ENCODE data around the gene NAV2. TPM values are rescaled to one million over a fixed set of nuclear protein-coding genes. Genes with fewer than 3 reads are reported as not detected.

NAV2 gene
- total RNA-seq, 1 donor from 2014 or later: 44.8 TPM

DNA sequence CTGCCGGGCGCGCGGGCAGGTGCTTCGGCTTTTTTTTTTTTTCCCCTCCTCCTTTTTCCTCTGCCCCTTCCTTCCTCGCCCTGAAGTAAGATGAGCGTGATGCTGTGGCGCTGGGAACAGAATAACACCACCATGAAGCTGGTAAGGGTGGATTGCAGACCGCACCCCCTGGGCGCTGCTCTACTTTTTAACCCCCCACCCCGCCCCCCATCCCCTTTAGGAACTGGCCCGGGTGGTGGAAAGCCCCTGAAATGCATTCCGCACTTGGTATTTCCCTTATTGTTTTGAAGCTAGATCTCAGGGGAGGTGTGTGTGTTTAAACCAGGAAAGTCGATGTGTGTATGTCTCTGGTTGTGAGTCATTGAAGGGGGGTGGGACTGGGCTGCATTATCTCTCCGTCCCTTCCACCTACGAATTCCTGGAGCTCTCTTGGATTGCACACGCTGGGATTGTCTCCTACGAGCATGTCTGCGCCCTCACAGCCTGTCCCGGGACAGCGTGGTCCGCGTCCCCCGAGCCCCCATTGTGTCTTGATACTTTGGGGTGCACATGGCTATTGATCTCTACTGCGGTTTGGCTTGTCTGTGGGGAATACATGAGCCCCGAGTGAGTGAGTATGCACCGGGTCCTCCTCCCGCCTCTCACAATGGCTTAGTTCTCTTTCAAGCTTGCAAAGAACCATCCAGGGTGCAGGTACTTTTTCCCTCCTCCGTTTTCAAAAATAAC is 64.9 kb downstream of the NAV2 start:
- TF ChIP-seq, protein P1, sequence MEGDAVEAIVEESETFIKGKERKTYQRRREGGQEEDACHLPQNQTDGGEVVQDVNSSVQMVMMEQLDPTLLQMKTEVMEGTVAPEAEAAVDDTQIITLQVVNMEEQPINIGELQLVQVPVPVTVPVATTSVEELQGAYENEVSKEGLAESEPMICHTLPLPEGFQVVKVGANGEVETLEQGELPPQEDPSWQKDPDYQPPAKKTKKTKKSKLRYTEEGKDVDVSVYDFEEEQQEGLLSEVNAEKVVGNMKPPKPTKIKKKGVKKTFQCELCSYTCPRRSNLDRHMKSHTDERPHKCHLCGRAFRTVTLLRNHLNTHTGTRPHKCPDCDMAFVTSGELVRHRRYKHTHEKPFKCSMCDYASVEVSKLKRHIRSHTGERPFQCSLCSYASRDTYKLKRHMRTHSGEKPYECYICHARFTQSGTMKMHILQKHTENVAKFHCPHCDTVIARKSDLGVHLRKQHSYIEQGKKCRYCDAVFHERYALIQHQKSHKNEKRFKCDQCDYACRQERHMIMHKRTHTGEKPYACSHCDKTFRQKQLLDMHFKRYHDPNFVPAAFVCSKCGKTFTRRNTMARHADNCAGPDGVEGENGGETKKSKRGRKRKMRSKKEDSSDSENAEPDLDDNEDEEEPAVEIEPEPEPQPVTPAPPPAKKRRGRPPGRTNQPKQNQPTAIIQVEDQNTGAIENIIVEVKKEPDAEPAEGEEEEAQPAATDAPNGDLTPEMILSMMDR (IDR thresholded peaks at IDR 0.05): no peak
- H3K4me3 ChIP-seq: peak overlapping the region; percentile 48
- intact Hi-C loops (cut with DNase I): no loop called here
- H3K36me3 ChIP-seq: no peaks in the 10 kb centered on the region
- H3K27me3 ChIP-seq: no peaks in the 10 kb centered on the region
- H3K4me1 ChIP-seq: peaks cover 4% of the 10 kb centered on the region
- peak; percentile 51 for ATAC-seq
- DNase-seq: no peak
- H3K27ac ChIP-seq: peak overlapping the region; percentile 42
- no peaks in the 10 kb centered on the region for H3K9me3 ChIP-seq

DNA sequence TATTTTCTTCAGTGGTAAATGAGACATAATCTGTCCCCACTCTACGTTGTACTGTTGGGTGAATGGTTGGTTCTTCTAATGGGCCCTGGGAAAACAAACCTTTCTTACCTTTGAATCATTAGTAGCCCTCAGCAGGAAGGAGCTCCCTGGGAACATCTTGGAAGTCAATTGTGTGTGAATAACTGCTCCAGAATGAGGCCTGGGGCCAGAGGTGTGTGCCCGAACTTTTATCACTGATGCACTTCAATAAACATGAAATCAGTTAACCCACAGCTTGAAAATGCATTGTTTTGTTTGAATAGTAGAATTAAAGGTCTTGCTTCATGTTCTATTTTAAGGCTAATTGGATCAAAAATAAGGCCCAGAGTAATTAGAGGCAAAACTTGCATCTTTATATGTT is 67.1 kb downstream of the NAV2 start:
- no peak overlapping the region for H3K27ac ChIP-seq
- no peaks in the 10 kb centered on the region for H3K27me3 ChIP-seq
- H3K9me3 ChIP-seq: no peaks in the 10 kb centered on the region
- ATAC-seq (no peak), DNase-seq (no peak)
- H3K4me1 ChIP-seq: peaks cover 4% of the 10 kb centered on the region
- TF ChIP-seq, protein P1 (IDR thresholded peaks at IDR 0.05): no peak
- no peaks in the 10 kb centered on the region for H3K36me3 ChIP-seq
- intact Hi-C loops (cut with DNase I): no loop called here
- no peak overlapping the region for H3K4me3 ChIP-seq

DNA sequence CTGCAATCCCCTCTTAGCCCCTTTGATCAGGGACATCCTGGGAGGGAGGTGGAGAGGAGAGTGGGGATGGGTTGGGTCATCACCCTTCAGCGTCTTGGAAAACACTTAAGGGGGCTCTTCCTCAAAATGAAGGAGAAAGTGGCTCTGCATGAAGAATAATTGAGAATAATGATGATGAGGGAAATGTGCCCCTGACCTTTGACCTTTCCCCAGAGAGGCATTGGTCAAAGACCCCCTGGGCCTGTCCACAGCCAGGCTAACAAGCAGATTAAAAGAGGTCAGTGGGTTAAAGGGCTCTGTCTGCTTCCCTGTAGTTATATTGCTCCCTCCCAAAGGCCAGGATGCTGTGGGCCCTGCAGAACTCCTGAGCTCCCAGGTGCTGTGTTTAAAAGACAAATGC is 68.7 kb downstream of the NAV2 start:
- no peaks in the 10 kb centered on the region for H3K36me3 ChIP-seq
- intact Hi-C loops (cut with DNase I): no loop called here
- no peak for DNase-seq
- no peaks in the 10 kb centered on the region for H3K9me3 ChIP-seq
- no peak overlapping the region for H3K4me3 ChIP-seq
- H3K4me1 ChIP-seq: no peaks in the 10 kb centered on the region
- ATAC-seq: no peak
- no peak overlapping the region for H3K27ac ChIP-seq
- no peaks in the 10 kb centered on the region for H3K27me3 ChIP-seq
- TF ChIP-seq, protein P1 (IDR thresholded peaks at IDR 0.05): no peak

DNA sequence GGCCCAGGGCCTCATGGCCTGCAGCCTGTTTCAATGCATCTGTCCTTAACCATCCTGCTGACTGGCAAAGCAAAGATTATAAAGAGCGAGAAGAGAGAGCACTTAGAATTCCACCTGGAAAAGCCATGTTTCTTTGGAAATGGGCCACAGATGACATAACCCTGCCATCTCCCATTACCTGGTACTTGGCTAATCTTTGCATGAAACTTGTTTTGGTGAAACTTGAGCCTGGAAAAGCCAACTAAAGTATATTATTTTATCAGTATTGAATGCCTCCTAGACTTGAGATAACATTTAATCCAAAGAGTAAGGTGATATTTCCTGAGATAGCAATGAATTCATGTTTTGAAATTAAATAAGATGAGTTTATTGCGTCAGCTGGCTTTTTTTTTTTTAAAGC is 72.6 kb downstream of the NAV2 start:
- DNase-seq (no peak), ATAC-seq (peak; percentile 36)
- Histone ChIP-seq H3K9me3 (no peaks in the 10 kb centered on the region), H3K27ac (no peak overlapping the region), H3K4me1 (no peaks in the 10 kb centered on the region), H3K4me3 (no peak overlapping the region), H3K36me3 (no peaks in the 10 kb centered on the region), H3K27me3 (no peaks in the 10 kb centered on the region)
- TF ChIP-seq, protein P1 (IDR thresholded peaks at IDR 0.05): no peak
- intact Hi-C loops (cut with DNase I): no loop called here

DNA sequence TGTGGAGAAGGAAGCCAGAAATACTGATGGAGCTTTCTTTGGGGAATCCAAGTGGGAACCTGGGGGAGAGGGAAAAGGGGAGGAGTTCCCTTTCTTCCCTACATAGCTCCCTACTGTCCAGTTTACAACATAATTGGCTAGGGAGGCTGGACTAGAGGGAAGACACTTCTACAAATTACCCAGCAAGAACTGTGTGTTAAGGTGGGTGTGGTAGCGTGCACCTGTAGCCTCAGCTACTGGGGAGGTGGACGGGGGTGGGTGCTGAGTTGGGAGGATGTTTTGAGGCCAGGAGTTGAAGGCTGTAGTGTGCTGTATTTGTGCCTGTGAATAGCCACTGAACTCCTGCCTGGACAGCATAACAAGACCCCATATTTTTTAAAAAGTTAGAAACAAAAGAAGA is 74.0 kb downstream of the NAV2 start:
- Histone ChIP-seq H3K36me3 (no peaks in the 10 kb centered on the region), H3K4me3 (no peak overlapping the region), H3K27me3 (no peaks in the 10 kb centered on the region), H3K27ac (no peak overlapping the region), H3K4me1 (peaks cover 8% of the 10 kb centered on the region), H3K9me3 (no peaks in the 10 kb centered on the region)
- DNase-seq (no peak), ATAC-seq (no peak)
- TF ChIP-seq, protein P1 (IDR thresholded peaks at IDR 0.05): no peak
- intact Hi-C loops (cut with DNase I): no loop called here

DNA sequence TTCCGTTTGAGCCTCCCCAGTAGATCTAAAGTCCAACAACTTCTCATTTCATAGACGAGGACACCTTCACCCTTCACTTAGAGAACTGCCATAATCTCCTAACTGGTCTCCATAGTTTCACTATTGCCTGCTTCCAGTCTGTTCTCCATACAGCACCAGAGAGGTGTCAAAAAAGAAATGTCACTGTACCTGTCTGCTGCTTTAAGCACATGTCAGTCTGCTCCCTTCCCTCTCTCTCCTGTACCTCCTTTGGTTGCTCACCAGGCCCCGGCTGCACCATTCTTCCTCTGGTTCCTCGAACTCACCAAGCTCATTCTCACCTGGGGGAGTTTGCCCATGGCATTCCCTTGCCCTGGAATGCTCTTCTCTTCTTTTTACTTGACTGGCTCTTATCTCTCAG is 75.8 kb downstream of the NAV2 start:
- H3K9me3 ChIP-seq: no peaks in the 10 kb centered on the region
- DNase-seq: no peak
- H3K36me3 ChIP-seq: no peaks in the 10 kb centered on the region
- H3K27ac ChIP-seq: no peak overlapping the region
- no peak overlapping the region for H3K4me3 ChIP-seq
- no peak for ATAC-seq
- TF ChIP-seq, protein P1 (IDR thresholded peaks at IDR 0.05): no peak
- intact Hi-C loops (cut with DNase I): no loop called here
- peaks cover 11% of the 10 kb centered on the region for H3K4me1 ChIP-seq
- no peaks in the 10 kb centered on the region for H3K27me3 ChIP-seq

Data from upper lobe of right lung (tissue), 1 donor.